Thoracic aorta (tissue), 2 donors: ENCODE results near the gene BTBD17. TPM values are rescaled to one million over a fixed set of nuclear protein-coding genes. Genes with fewer than 3 reads are reported as not detected.

Experiments used
- ATAC-seq: fragments of 150-250 bp; one replicate; pipeline ENCODE4 v1.8.0; 2017; ENCODE audit warnings: low read depth; ENCODE audit not compliant: insufficient number of reproducible peaks, low FRiP score
- DNase-seq: peaks from one replicate; pipeline ENCODE4 v3.0.0-alpha.2; 2020; ENCODE audit warnings: low spot score
- H3K27ac ChIP-seq, 2 donors: fragments of 200-600 bp; sonication (generic); 1 replicate in 1 of 2; 2 replicates in 1 of 2; pipeline ENCODE4 v1.5.1; 2016; ENCODE audit warnings: mild to moderate bottlenecking in 2 of 2, moderate library complexity in 2 of 2
- H3K27me3 ChIP-seq: fragments of 200-600 bp; sonication (generic); replicated peaks from 2 replicates; pipeline ENCODE4 v1.6.0; 2016; ENCODE audit warnings: mild to moderate bottlenecking; ENCODE audit not compliant: insufficient read depth
- H3K36me3 ChIP-seq: fragments of 200-600 bp; sonication (generic); one replicate; pipeline ENCODE4 v1.5.1; 2016
- H3K4me1 ChIP-seq, 2 donors: fragments of 200-600 bp; sonication (generic); 1 replicate in 1 of 2; 2 replicates in 1 of 2; pipeline versions ENCODE4 v1.5.1 to v1.6.0; 2016; ENCODE audit warnings: low read depth in 2 of 2, mild to moderate bottlenecking in 1 of 2; ENCODE audit not compliant: control insufficient read depth in 1 of 2
- H3K4me3 ChIP-seq: fragments of 200-600 bp; sonication (generic); 2 replicates; pipeline ENCODE4 v1.5.1; 2016; ENCODE audit warnings: mild to moderate bottlenecking
- H3K9me3 ChIP-seq: fragments of 200-600 bp; sonication (generic); 2 replicates; pipeline ENCODE4 v1.5.1; 2016
- CTCF ChIP-seq: fragments of 200-600 bp; sonication (generic); IDR thresholded peaks from one replicate; pipeline ENCODE4 v1.5.1; 2019; ENCODE audit warnings: antibody characterized with exemption
- total RNA-seq, 2 donors: library from RNA; depleted of rRNA; stranded (reverse); fragments of >200 nt; gene quantifications; one replicate each; pipeline versions ENCODE4 v1.1.0 to v1.2.3, GENCODE V29; 2016

BTBD17 gene
- total RNA-seq, 2 donors from 2014 or later, result not detected

GRCh38 chr17:74326506-74326905, 35.2 kb downstream of the BTBD17 start:
- DNase-seq (no peak), ATAC-seq (no peak)
- Histone ChIP-seq H3K36me3 (no peaks in the 10 kb centered on the region), H3K4me3 (peak overlapping the region; percentile 66), H3K4me1 (peaks cover 0 to 23% of the 10 kb centered on the region in 2 donors), H3K27me3 (no peaks in the 10 kb centered on the region), H3K9me3 (no peaks in the 10 kb centered on the region), H3K27ac (no peak overlapping the region)
- no peak for TF ChIP-seq CTCF

GRCh38 chr17:74325743-74326379, 35.8 kb downstream of the BTBD17 start, which contains the start of gene KIF19:
KIF19 (plus strand) TSS chr17:74326226; CDS start chr17:74326350, 124 bp downstream.
- H3K9me3 ChIP-seq, result no peaks in the 10 kb centered on the region
- H3K36me3 ChIP-seq, result no peaks in the 10 kb centered on the region
- peak within 1 kb of the TSS; percentile 66 for H3K4me3 ChIP-seq
- no peak within 1 kb of the TSS for H3K27ac ChIP-seq
- H3K27me3 ChIP-seq, result no peaks in the 10 kb centered on the region
- ATAC-seq, result no peak
- no peak for TF ChIP-seq CTCF
- DNase-seq, result no peak
- H3K4me1 ChIP-seq, result peaks cover 0 to 23% of the 10 kb centered on the region in 2 donors

GRCh38 chr17:74325376-74325742, 36.3 kb downstream of the BTBD17 start:
- peak overlapping the region; percentile 66 for H3K4me3 ChIP-seq
- ATAC-seq (no peak), DNase-seq (no peak)
- no peak for TF ChIP-seq CTCF
- H3K36me3 ChIP-seq, result no peaks in the 10 kb centered on the region
- no peaks in the 10 kb centered on the region for H3K9me3 ChIP-seq
- no peak overlapping the region for H3K27ac ChIP-seq
- peaks cover 0 to 23% of the 10 kb centered on the region in 2 donors for H3K4me1 ChIP-seq
- no peaks in the 10 kb centered on the region for H3K27me3 ChIP-seq

- no peak overlapping the region for H3K4me3 ChIP-seq
- H3K27ac ChIP-seq, result no peak overlapping the region
- peaks cover 0 to 23% of the 10 kb centered on the region in 2 donors for H3K4me1 ChIP-seq
- H3K27me3 ChIP-seq, result no peaks in the 10 kb centered on the region
- H3K36me3 ChIP-seq, result no peaks in the 10 kb centered on the region
- no peaks in the 10 kb centered on the region for H3K9me3 ChIP-seq
- no peak for DNase-seq
- no peak for TF ChIP-seq CTCF
- ATAC-seq, result no peak
These were observed 37.1 kb downstream of the BTBD17 start for GRCh38 chr17:74324521-74324920.

GRCh38 chr17:74318391-74318790, 43.3 kb downstream of the BTBD17 start:
- no peak for DNase-seq
- ATAC-seq, result no peak

More at GRCh38 chr17:74318391-74318790, 43.3 kb downstream of the BTBD17 start:
- no peaks in the 10 kb centered on the region for H3K4me1 ChIP-seq
- H3K27ac ChIP-seq, result no peak overlapping the region
- no peak overlapping the region for H3K4me3 ChIP-seq
- no peaks in the 10 kb centered on the region for H3K27me3 ChIP-seq
- H3K9me3 ChIP-seq, result no peaks in the 10 kb centered on the region
- no peak for TF ChIP-seq CTCF
- H3K36me3 ChIP-seq, result no peaks in the 10 kb centered on the region
